AG04450 (cell line): Measurements from ENCODE around the gene SHC3. TPM values are rescaled to one million over a fixed set of nuclear protein-coding genes. Genes with fewer than 3 reads are reported as not detected.

Experiments used
- CTCF ChIA-PET: fragments of 300-600, 350-600 bp; formaldehyde crosslinking; extraction: SDS; loops from one replicate; lab custom pipeline; 2022; ENCODE audit warnings: antibody characterized with exemption, inconsistent platforms; lab: Charles Lee
- POLR2A ChIA-PET: fragments of 350-600 bp; formaldehyde crosslinking; extraction: SDS; loops from one replicate; lab custom pipeline; 2021; ENCODE audit warnings: antibody characterized with exemption, inconsistent platforms; lab: Yijun Ruan, JAX
- DNase-seq: peaks from one replicate; pipeline ENCODE4 v3.0.0-alpha.2; 2011; ENCODE audit warnings: low read depth, low spot score
- H3K27ac ChIP-seq: one replicate; pipeline ENCODE4 v1.5.1; 2012; ENCODE audit warnings: low read depth, low read length, control low read depth
- H3K27me3 ChIP-seq: one replicate; pipeline ENCODE4 v1.6.0; 2012; ENCODE audit warnings: low read length; ENCODE audit not compliant: control insufficient read depth, insufficient read depth
- H3K4me3 ChIP-seq: 2 replicates; pipeline ENCODE4 v1.5.1; 2011; ENCODE audit warnings: mild to moderate bottlenecking, low read depth, low read length, control low read depth
- H3K9me3 ChIP-seq: 2 replicates; pipeline ENCODE4 v1.5.1; 2012; ENCODE audit warnings: low read length; ENCODE audit not compliant: control insufficient read depth, insufficient read depth
- polyA plus RNA-seq: library from polyadenylated mRNA; depleted of rRNA; stranded (reverse); fragments of >200 nt; gene quantifications from 2 replicates; pipeline ENCODE4 v1.2.3, GENCODE V29; 2011
- TF ChIP-seq, protein P1 (sequence below): IDR thresholded peaks from 2 replicates; pipeline ENCODE4 v1.5.1; 2011; ENCODE audit warnings: low read depth, low read length, control low read depth, inconsistent platforms

Gene SHC3
- polyA plus RNA-seq, 1 experiment = 4.3 TPM

- CTCF ChIA-PET = no interaction called here
Measured at GRCh38 chr9:89107406-89107805, 71.2 kb downstream of the SHC3 start.

DNA sequence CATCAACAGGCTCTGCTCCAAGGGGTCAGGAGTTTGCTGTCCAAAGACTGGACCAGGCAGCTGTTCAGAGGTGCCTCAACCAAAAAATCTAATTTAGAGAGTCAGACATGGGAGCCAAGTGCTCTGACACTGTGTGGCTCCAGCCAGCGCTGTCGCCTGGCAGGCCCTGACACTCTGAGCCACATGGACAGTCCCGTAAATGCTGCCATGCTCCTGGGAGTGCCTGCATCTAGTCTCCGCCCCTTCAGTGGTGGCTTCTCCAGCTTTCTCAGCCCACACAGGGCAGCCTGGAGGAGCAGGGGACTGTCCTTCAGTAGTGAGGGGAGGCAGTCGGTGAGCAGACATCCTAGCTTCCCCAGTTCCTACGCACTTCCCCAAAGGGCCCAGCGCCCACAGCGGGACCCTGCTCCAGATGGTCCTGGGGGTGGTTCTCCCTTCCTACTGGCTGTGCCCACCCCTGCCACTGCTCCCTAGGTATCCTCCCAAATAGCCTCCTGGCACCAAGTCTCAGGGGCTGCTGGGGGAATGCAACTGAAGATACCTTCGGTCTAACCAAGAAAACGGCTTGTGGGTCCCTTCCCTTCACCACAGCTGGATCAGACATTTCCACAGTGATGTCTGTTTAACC, 72.3 kb downstream of the SHC3 start:
- POLR2A ChIA-PET = no interaction called here
- Histone ChIP-seq H3K27ac (no peak overlapping the region), H3K4me3 (no peak overlapping the region), H3K9me3 (no peaks in the 10 kb centered on the region; the same call in 1 of the 2 replicates), H3K27me3 (no peaks in the 10 kb centered on the region)
- CTCF ChIA-PET = no interaction called here
- no peak for DNase-seq
- TF ChIP-seq, protein P1, sequence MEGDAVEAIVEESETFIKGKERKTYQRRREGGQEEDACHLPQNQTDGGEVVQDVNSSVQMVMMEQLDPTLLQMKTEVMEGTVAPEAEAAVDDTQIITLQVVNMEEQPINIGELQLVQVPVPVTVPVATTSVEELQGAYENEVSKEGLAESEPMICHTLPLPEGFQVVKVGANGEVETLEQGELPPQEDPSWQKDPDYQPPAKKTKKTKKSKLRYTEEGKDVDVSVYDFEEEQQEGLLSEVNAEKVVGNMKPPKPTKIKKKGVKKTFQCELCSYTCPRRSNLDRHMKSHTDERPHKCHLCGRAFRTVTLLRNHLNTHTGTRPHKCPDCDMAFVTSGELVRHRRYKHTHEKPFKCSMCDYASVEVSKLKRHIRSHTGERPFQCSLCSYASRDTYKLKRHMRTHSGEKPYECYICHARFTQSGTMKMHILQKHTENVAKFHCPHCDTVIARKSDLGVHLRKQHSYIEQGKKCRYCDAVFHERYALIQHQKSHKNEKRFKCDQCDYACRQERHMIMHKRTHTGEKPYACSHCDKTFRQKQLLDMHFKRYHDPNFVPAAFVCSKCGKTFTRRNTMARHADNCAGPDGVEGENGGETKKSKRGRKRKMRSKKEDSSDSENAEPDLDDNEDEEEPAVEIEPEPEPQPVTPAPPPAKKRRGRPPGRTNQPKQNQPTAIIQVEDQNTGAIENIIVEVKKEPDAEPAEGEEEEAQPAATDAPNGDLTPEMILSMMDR = no peak

More at GRCh38 chr9:89107406-89107805, 71.2 kb downstream of the SHC3 start:
- no peaks in the 10 kb centered on the region for H3K27me3 ChIP-seq
- DNase-seq = no peak
- no peak overlapping the region for H3K27ac ChIP-seq
- H3K9me3 ChIP-seq = no peaks in the 10 kb centered on the region; the same call in 1 of the 2 replicates
- POLR2A ChIA-PET = no interaction called here
- TF ChIP-seq, protein P1 = no peak
- H3K4me3 ChIP-seq = no peak overlapping the region

DNA sequence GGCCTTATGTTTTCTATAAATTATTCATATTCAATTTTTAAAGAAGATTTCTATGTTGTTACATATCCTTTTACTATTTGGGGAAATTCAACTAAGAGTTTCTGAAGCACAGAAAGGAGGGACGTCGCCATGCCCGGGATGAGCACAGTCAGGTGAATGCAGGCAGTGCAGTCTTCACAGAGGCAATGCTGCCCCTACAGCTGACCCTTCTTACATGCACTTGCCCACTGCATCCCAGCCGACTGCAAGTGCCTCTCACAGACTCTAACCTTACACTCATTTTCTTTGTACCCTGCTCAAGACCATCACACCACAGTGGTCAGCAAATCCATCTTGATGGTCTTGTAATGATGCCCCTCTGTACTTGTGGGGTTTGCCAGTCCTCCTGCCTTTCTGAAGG, 73.8 kb downstream of the SHC3 start:
- no peak overlapping the region for H3K4me3 ChIP-seq
- DNase-seq = no peak
- ChIA-PET POLR2A (no interaction called here), CTCF (no interaction called here)
- no peaks in the 10 kb centered on the region for H3K27me3 ChIP-seq
- no peaks in the 10 kb centered on the region for H3K9me3 ChIP-seq
- H3K27ac ChIP-seq = no peak overlapping the region
- TF ChIP-seq, protein P1 = no peak

DNA sequence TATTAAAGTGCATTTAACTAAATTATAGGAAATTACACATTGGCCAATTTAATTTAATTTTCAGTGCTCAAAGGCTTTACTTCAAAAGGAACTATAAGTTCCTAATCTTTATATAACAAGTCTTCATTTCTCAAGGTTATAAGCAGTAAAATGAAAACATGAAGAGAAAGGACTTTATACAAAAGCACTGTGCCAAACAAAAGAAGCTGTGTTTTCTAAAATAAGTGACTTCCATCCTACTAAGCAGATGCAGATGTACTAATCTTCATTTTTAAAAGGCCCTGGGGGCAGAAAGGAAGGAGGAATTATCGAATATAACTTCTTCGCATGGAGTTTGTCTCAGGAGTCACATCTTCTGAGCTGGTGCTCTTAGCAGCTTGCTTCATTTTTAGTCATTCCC, 81.4 kb downstream of the SHC3 start:
- no peaks in the 10 kb centered on the region for H3K27me3 ChIP-seq
- ChIA-PET POLR2A (interaction anchor here (0.6 kb wide), 1 partner anchor 62 kb away, joined by 4 read pairs; no protein-coding TSS in a partner anchor), CTCF (no interaction called here)
- no peaks in the 10 kb centered on the region for H3K9me3 ChIP-seq
- DNase-seq = no peak
- no peak overlapping the region for H3K27ac ChIP-seq
- TF ChIP-seq, protein P1 = no peak
- H3K4me3 ChIP-seq = no peak overlapping the region

GRCh38 chr9:89096807-89097206, 81.8 kb downstream of the SHC3 start:
- no peak for DNase-seq
- Histone ChIP-seq H3K27ac (no peak overlapping the region), H3K9me3 (no peaks in the 10 kb centered on the region), H3K4me3 (no peak overlapping the region), H3K27me3 (no peaks in the 10 kb centered on the region)
- TF ChIP-seq, protein P1 = peak; percentile 12; the same call in 1 of the 2 replicates
- CTCF ChIA-PET = no interaction called here
- POLR2A ChIA-PET = interaction anchor here (0.6 kb wide), 1 partner anchor 61 kb away, joined by 4 read pairs; no protein-coding TSS in a partner anchor
